MV-4-11 (cell line): ENCODE data around the gene KRTAP20-3.

ENCODE experiments used
- DNase-seq: peaks from one replicate; lab custom pipeline; 2025; lab: John Stamatoyannopoulos, UW

Gene KRTAP20-3

DNA sequence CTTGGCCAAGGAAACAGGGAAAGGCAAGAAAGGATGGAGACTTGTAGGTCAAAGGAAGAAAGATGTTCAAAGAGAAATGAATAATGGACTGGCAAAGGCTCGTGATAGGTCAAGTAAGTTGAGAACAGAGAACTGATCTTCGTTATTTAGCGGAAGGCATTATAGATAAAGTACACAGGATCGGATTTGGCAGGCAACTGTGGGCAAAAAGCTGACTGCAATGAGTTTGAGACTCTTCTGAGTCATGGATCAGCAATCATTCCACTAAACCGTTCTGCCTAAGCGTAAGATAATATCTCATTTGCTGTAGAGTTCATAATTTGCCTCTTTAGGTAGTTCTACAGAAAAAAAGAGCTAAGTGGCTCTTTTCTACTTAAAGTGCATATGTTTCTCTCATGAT, 41.8 kb downstream of the KRTAP20-3 start:
- no peak for DNase-seq

DNA sequence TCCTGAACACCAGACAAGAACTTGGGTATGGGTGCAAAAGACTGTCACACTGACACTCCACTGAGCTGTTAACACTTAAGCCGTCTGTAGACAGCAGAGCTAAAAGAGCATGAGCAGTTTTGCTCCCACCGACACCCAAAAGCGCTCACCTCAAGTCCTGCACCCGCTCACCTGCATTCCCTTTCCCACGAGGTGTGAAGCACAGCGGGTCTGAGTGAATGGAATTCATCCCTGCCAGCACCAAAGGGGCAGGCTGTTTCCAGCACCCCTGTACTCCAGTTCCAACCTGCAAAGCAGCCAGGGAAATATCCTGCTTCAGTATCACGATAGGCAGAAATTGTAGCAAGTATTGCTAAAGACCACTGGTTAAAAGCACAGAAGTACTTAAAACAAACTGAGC, 47.2 kb downstream of the KRTAP20-3 start:
- DNase-seq, result no peak
